BJ (cell line): ENCODE data around the gene BIVM. TPM values are rescaled to one million over a fixed set of nuclear protein-coding genes. Genes with fewer than 3 reads are reported as not detected.

ENCODE experiments used
- CTCF ChIA-PET: fragments of 350-600 bp; formaldehyde crosslinking; extraction: SDS; loops from one replicate; lab custom pipeline; 2021; ENCODE audit warnings: antibody characterized with exemption, inconsistent platforms; lab: Yijun Ruan, JAX
- POLR2A ChIA-PET: fragments of 300-600 bp; sonication (Branson Sonifier 250); formaldehyde crosslinking; extraction: SDS; loops from one replicate; lab custom pipeline; 2021; ENCODE audit warnings: antibody characterized with exemption; lab: Charles Lee
- DNase-seq: peaks from one replicate; pipeline ENCODE4 v3.0.0-alpha.2; 2011; ENCODE audit warnings: low read depth
- H3K27me3 ChIP-seq: 2 replicates; pipeline ENCODE4 v1.6.0; 2011; ENCODE audit warnings: low read length; ENCODE audit not compliant: control insufficient read depth, insufficient read depth
- H3K36me3 ChIP-seq: 2 replicates; pipeline ENCODE4 v1.5.1; 2011; ENCODE audit warnings: low read length; ENCODE audit not compliant: control insufficient read depth, insufficient read depth
- H3K4me3 ChIP-seq: 2 replicates; pipeline ENCODE4 v1.5.1; 2011; ENCODE audit warnings: low read depth, mild to moderate bottlenecking, control low read depth, low read length
- CTCF ChIP-seq: IDR thresholded peaks from 2 replicates; pipeline ENCODE4 v1.5.1; 2011; ENCODE audit warnings: low read depth, mild to moderate bottlenecking, control low read depth, inconsistent platforms, low read length, moderate library complexity; ENCODE audit not compliant: insufficient read depth
- polyA plus RNA-seq: library from polyadenylated mRNA; depleted of rRNA; stranded (reverse); fragments of >200 nt; gene quantifications from 2 replicates; pipeline ENCODE4 v1.2.3, GENCODE V29; 2011

The BIVM gene
- polyA plus RNA-seq, 1 experiment = 9.5 TPM

- no peaks in the 10 kb centered on the region for H3K27me3 ChIP-seq
- DNase-seq = no peak
- no peak overlapping the region for H3K4me3 ChIP-seq
- peaks cover 9% of the 10 kb centered on the region for H3K36me3 ChIP-seq
- TF ChIP-seq CTCF = no peak
- ChIA-PET POLR2A (no interaction called here), CTCF (interaction anchor here (0.9 kb wide), 1 partner anchor 12 kb away, joined by 3 read pairs; no protein-coding TSS in a partner anchor)
Observed at GRCh38 chr13:102875256-102875655, 76.3 kb downstream of the BIVM start.

GRCh38 chr13:102877303-102877702, 78.4 kb downstream of the BIVM start:
- CTCF ChIA-PET = interaction anchor here (2.0 kb wide), 1 partner anchor 25 kb away, joined by 4 read pairs; no protein-coding TSS in a partner anchor
- no peak overlapping the region for H3K4me3 ChIP-seq
- no peaks in the 10 kb centered on the region for H3K27me3 ChIP-seq
- no peak for DNase-seq
- TF ChIP-seq CTCF = no peak
- H3K36me3 ChIP-seq = peaks cover 9% of the 10 kb centered on the region
- POLR2A ChIA-PET = no interaction called here

DNA sequence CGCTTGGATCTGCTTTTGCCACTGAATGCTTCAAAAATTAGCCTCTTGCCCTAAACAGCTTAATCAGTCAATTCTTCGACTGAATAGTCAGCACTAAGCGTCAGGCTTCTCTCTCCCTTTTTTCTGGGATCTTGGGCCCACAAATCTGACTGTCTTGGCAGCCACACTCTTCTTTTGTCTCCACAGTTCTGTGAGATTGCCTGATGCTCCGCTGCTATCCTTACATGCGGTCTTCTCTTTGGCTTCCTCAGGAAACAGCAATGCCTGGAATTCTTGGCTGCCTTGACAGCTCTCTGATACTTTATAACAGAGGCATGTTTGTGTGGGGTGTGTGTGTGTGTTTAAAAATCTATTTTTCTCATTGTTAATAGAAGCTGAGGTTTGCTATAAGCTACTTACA, 79.6 kb downstream of the BIVM start:
- CTCF ChIA-PET = interaction anchor here (1.1 kb wide), 1 partner anchor 8 kb away, joined by 9 read pairs; no protein-coding TSS in a partner anchor
- POLR2A ChIA-PET = no interaction called here
- Histone ChIP-seq H3K36me3 (peaks cover 9% of the 10 kb centered on the region), H3K27me3 (no peaks in the 10 kb centered on the region), H3K4me3 (no peak overlapping the region)
- TF ChIP-seq CTCF = no peak
- DNase-seq = no peak

- peaks cover 7% of the 10 kb centered on the region for H3K36me3 ChIP-seq
- no peak for DNase-seq
- ChIA-PET POLR2A (no interaction called here), CTCF (interaction anchor here (1.4 kb wide), 1 partner anchor 9 kb away, joined by 13 read pairs; no protein-coding TSS in a partner anchor)
- no peak for TF ChIP-seq CTCF
- no peak overlapping the region for H3K4me3 ChIP-seq
- no peaks in the 10 kb centered on the region for H3K27me3 ChIP-seq
Observed at GRCh38 chr13:102879793-102880499, 81.0 kb downstream of the BIVM start.

DNA sequence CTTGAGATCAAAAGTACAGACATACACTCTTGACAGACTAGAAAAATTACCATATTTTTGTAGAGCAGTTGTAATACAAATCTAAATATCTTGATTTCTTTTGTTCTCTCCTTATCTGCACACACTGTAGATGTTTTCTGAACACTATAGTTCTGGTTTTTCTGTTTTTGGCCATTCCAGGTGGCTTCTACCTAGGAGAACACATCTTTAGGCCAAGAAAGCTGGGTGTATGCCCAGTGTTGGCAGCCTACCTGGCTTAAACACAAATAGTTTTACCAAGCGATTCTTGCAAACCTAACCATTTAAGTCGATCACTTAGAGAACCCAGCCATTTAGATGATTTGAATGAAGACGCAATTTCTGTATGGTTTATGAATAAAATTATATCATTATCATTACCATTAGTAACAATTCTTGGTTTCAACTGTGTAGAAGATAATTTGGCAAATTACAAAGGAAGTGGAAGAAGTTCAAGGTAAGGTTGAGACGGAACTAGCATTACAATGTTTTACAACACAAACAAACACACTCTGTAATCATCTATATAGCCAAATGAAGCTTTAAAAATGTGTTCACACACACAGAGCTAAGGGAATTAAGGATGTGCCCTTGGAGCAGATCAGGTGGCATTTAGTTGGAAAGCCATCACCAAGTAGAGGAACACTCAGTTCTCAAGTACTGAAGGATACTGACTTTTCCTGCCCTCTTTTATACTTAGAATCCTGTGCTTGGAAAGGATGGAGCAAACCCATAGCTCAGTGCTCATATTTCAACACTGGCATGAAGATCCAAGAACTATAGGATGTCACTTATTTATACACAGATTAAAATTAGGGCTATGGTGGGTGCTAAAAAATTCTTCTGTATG, 83.1 kb downstream of the BIVM start:
- Histone ChIP-seq H3K4me3 (no peak overlapping the region), H3K27me3 (no peaks in the 10 kb centered on the region), H3K36me3 (peaks cover 2% of the 10 kb centered on the region; the same call in 1 of the 2 replicates)
- TF ChIP-seq CTCF = no peak
- ChIA-PET POLR2A (no interaction called here), CTCF (interaction anchor here (1.0 kb wide), 1 partner anchor 36 kb away, joined by 4 read pairs; the partner anchor contains the start of gene ERCC5)
- DNase-seq = no peak
